PC-3 (cell line): ENCODE measurements around the gene CHURC1. TPM values are rescaled to one million over a fixed set of nuclear protein-coding genes. Genes with fewer than 3 reads are reported as not detected.

Experiments
- ATAC-seq: fragments of 200-7000 bp; cut with Tn5 transposase; 2 replicates; pipeline ENCODE4 v1.9.1; 2020; ENCODE audit warnings: mild to moderate bottlenecking, moderate library complexity
- BruUV-seq: library from RNA; stranded (reverse); fragments of 400-500 nt; replicated peaks from 2 replicates; lab custom pipeline; 2021; lab: Mats Ljungman, UMichigan
- CTCF ChIA-PET: fragments of 300-600 bp; sonication (Branson Sonifier 250); formaldehyde crosslinking; loops from one replicate; lab custom pipeline; 2022; ENCODE audit warnings: antibody characterized with exemption; lab: Charles Lee
- POLR2A ChIA-PET: fragments of 300-600 bp; sonication (Branson Sonifier 250); formaldehyde crosslinking; loops from one replicate; lab custom pipeline; 2022; ENCODE audit warnings: antibody characterized with exemption; ENCODE audit not compliant: unreplicated experiment; lab: Charles Lee
- DNase-seq: peaks from one replicate; pipeline ENCODE4 v3.0.0-alpha.2; 2015
- H2AFZ ChIP-seq: fragments of 300-600 bp; sonication (generic); 2 replicates; pipeline ENCODE4 v1.6.0; 2016; ENCODE audit warnings: antibody characterized with exemption, low read length
- H3F3A ChIP-seq: fragments of 300-600 bp; sonication (generic); one replicate; pipeline ENCODE4 v1.6.0; 2017; ENCODE audit warnings: antibody characterized with exemption, low read length, control low read depth, mild to moderate bottlenecking; ENCODE audit not compliant: unreplicated experiment
- H3K27ac ChIP-seq: fragments of 300-600 bp; sonication (generic); 2 replicates; pipeline ENCODE4 v1.5.1; 2016; ENCODE audit warnings: mild to moderate bottlenecking, low read length
- H3K27me3 ChIP-seq: fragments of 300-600 bp; sonication (generic); 2 replicates; pipeline ENCODE4 v1.6.1; 2016; ENCODE audit warnings: low read length, mixed read lengths
- H3K36me3 ChIP-seq: fragments of 300-600 bp; sonication (generic); 2 replicates; pipeline ENCODE4 v1.6.1; 2016; ENCODE audit warnings: low read depth, mixed run types, low read length, mixed read lengths
- H3K4me1 ChIP-seq: fragments of 300-600 bp; sonication (generic); 2 replicates; pipeline ENCODE4 v1.5.1; 2016; ENCODE audit warnings: low read length; ENCODE audit not compliant: insufficient read depth
- H3K4me2 ChIP-seq: fragments of 300-600 bp; sonication (generic); 2 replicates; pipeline ENCODE4 v1.6.0; 2016; ENCODE audit warnings: low read length
- H3K4me3 ChIP-seq: fragments of 300-600 bp; sonication (generic); 2 replicates; pipeline ENCODE4 v1.5.1; 2016; ENCODE audit warnings: mild to moderate bottlenecking, low read length, mixed read lengths
- H3K79me2 ChIP-seq: fragments of 300-600 bp; sonication (generic); 2 replicates; pipeline ENCODE4 v1.6.1; 2017; ENCODE audit warnings: low read length, mixed read lengths
- H3K9ac ChIP-seq: fragments of 300-600 bp; sonication (generic); 2 replicates; pipeline ENCODE4 v1.6.0; 2016; ENCODE audit warnings: mild to moderate bottlenecking, low read length
- H3K9me2 ChIP-seq: fragments of 300-600 bp; sonication (generic); replicated peaks from 2 replicates; pipeline ENCODE4 v1.6.1; 2016; ENCODE audit warnings: mixed run types, low read length, mixed read lengths
- H3K9me3 ChIP-seq: fragments of 300-600 bp; sonication (generic); 2 replicates; pipeline ENCODE4 v1.6.1; 2016; ENCODE audit warnings: low read length, mixed read lengths
- H4K20me1 ChIP-seq: fragments of 300-600 bp; sonication (generic); 2 replicates; pipeline ENCODE4 v1.6.1; 2016; ENCODE audit warnings: low read length, mixed read lengths
- EZH2 ChIP-seq: fragments of 300-600 bp; sonication (generic); IDR thresholded peaks from one replicate; pipeline ENCODE4 v1.6.1; 2017; ENCODE audit warnings: antibody characterized with exemption, mild to moderate bottlenecking, low read length; ENCODE audit not compliant: unreplicated experiment
- EZH2phosphoT487 ChIP-seq: fragments of 300-600 bp; sonication (generic); IDR thresholded peaks from 2 replicates; pipeline ENCODE4 v1.6.1; 2018; ENCODE audit warnings: mild to moderate bottlenecking, antibody characterized with exemption, low read length, borderline replicate concordance
- intact Hi-C: fragments of 100-400 bp; cut with micrococcal nuclease; formaldehyde crosslinking; loops from 2 replicates; pipeline ENCODE4 v1.9.0; 2023
- total RNA-seq: library from RNA; depleted of rRNA; stranded (reverse); fragments of >200 nt; gene quantifications from 2 replicates; pipeline ENCODE4 v1.2.3, GENCODE V29; 2014
- TF ChIP-seq, protein P1 (sequence below): fragments of 300-600 bp; sonication (generic); conservative IDR thresholded peaks from 2 replicates; pipeline ENCODE4 v1.5.1; 2017; ENCODE audit warnings: antibody characterized with exemption, low read depth, mild to moderate bottlenecking, low read length

The CHURC1 gene
- total RNA-seq, 1 experiment from 2014 or later = 50.3 TPM

DNA sequence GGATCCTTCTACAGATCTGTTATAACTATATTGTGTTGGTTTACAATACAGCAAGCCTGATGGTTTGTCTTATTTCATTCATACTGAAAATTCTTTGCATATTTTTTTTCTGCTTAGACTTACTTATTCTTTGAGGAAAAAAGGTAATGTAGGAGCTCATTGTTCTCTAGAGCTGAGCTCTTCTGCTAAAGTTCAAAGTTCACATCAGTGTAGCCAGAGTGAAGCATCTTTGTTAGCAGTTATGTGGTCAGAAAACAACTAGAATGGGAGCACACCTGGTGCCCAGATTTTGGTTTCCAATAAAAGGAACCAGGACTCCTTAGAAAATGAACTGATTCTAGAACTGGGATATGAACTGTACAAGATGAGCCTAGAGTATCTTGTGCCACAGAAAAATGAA is 18.0 kb downstream of the CHURC1 start:
- Histone ChIP-seq H2AFZ (no peak overlapping the region), H3K4me3 (no peak overlapping the region), H3K79me2 (no peaks in the 10 kb centered on the region), H3K4me1 (no peaks in the 10 kb centered on the region), H3F3A (no peaks in the 10 kb centered on the region), H3K27me3 (no peaks in the 10 kb centered on the region), H3K9ac (no peak overlapping the region), H3K27ac (no peak overlapping the region), H3K36me3 (peaks cover 28% of the 10 kb centered on the region; the same call in 1 of the 2 replicates), H3K9me2 (no peaks in the 10 kb centered on the region), H3K9me3 (no peaks in the 10 kb centered on the region), H3K4me2 (no peak overlapping the region), H4K20me1 (no peaks in the 10 kb centered on the region)
- no TSS peak for BruUV-seq
- ATAC-seq = no peak
- intact Hi-C loops = no loop called here
- POLR2A ChIA-PET = no interaction called here
- DNase-seq = no peak
- TF ChIP-seq EZH2phosphoT487 = no peak
- no peak for TF ChIP-seq EZH2
- CTCF ChIA-PET = no interaction called here

DNA sequence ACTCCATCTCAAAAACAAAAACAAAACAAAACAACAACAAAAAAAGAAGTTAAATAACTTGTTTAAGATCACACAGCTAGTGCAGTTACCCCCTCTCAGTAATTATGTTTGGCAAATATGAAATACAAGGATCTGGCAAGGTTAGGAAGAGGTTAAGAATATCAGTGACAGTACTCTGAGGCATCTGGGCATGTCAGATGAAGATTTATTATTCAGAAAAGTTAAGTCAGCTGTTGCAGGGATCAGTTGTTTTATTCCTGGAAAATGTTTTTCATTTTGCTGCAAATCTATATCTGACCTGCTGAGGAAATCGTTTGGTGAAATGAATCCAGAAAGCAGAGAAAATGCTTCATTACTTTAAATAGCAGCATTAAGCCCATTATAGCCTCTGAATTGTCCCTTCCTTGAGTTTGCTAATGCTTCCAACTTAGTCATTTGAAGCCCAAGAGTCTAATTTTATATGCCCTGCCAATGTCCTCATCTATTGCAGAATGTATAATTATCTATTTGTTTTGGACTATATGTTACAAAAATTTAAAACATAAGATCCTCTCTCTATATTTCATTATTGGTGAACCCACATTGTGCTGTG is 20.2 kb downstream of the CHURC1 start:
- BruUV-seq = no TSS peak
- H3K27me3 ChIP-seq = no peaks in the 10 kb centered on the region
- DNase-seq = no peak
- no peak for ATAC-seq
- ChIA-PET POLR2A (no interaction called here), CTCF (no interaction called here)
- no peaks in the 10 kb centered on the region for H3K9me3 ChIP-seq
- H3K79me2 ChIP-seq = no peaks in the 10 kb centered on the region
- H4K20me1 ChIP-seq = no peaks in the 10 kb centered on the region
- H3K4me3 ChIP-seq = no peak overlapping the region
- H3K4me2 ChIP-seq = no peak overlapping the region
- H3K4me1 ChIP-seq = no peaks in the 10 kb centered on the region
- TF ChIP-seq EZH2 (no peak), EZH2phosphoT487 (no peak)
- TF ChIP-seq, protein P1, sequence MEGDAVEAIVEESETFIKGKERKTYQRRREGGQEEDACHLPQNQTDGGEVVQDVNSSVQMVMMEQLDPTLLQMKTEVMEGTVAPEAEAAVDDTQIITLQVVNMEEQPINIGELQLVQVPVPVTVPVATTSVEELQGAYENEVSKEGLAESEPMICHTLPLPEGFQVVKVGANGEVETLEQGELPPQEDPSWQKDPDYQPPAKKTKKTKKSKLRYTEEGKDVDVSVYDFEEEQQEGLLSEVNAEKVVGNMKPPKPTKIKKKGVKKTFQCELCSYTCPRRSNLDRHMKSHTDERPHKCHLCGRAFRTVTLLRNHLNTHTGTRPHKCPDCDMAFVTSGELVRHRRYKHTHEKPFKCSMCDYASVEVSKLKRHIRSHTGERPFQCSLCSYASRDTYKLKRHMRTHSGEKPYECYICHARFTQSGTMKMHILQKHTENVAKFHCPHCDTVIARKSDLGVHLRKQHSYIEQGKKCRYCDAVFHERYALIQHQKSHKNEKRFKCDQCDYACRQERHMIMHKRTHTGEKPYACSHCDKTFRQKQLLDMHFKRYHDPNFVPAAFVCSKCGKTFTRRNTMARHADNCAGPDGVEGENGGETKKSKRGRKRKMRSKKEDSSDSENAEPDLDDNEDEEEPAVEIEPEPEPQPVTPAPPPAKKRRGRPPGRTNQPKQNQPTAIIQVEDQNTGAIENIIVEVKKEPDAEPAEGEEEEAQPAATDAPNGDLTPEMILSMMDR = no peak
- no peak overlapping the region for H2AFZ ChIP-seq
- no peaks in the 10 kb centered on the region for H3K9me2 ChIP-seq
- H3F3A ChIP-seq = no peaks in the 10 kb centered on the region
- H3K9ac ChIP-seq = no peak overlapping the region
- intact Hi-C loops = no loop called here
- peaks cover 23% of the 10 kb centered on the region; the same call in 1 of the 2 replicates for H3K36me3 ChIP-seq
- H3K27ac ChIP-seq = no peak overlapping the region

DNA sequence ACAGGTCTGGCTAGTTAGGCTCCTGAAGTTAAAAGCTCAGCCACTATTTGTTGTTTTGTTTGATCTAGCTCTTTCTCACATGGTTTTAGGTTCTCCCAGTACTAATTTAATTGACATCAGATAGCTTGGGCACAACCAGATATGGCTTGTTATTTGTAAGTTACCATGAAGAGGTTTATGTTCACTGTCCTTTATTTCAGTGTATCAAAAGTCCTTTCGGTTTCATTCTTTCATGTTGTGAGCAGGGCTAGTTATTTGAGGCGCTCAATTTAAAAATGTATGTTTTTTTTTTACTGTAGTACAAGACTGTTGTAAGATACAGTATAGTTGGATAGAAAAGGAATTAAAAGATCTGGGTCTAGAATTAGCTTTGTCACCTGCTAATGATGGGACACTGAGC is 21.3 kb downstream of the CHURC1 start:
- POLR2A ChIA-PET = no interaction called here

More for the DNA sequence above, 21.3 kb downstream of the CHURC1 start:
- Histone ChIP-seq H3K4me2 (no peak overlapping the region), H4K20me1 (no peaks in the 10 kb centered on the region), H3K27ac (no peak overlapping the region), H2AFZ (no peak overlapping the region), H3K27me3 (no peaks in the 10 kb centered on the region), H3K4me1 (no peaks in the 10 kb centered on the region), H3K4me3 (no peak overlapping the region), H3K79me2 (no peaks in the 10 kb centered on the region), H3K9me3 (no peaks in the 10 kb centered on the region), H3F3A (no peaks in the 10 kb centered on the region), H3K9me2 (no peaks in the 10 kb centered on the region), H3K36me3 (peaks cover 18% of the 10 kb centered on the region; the same call in 1 of the 2 replicates), H3K9ac (no peak overlapping the region)
- TF ChIP-seq EZH2 (no peak), EZH2phosphoT487 (no peak)
- TF ChIP-seq, protein P1 = no peak
- DNase-seq = no peak
- no TSS peak for BruUV-seq
- CTCF ChIA-PET = interaction anchor here (0.6 to 0.9 kb wide), 2 partner anchors 71 to 84 kb away, joined by 3 to 4 read pairs; no protein-coding TSS in a partner anchor
- intact Hi-C loops = no loop called here
- ATAC-seq = no peak
